GM19438 (cell line): ENCODE results near the gene BLNK.
"Not testable (repeated sequence)": the region's sequence is repeated elsewhere in the genome, so short reads cannot be mapped to it uniquely, and the experiment has no call there.

Experiments
- ATAC-seq: cut with Tn5 transposase; IDR thresholded peaks from one replicate; pipeline ENCODE4 v1.9.1; 2021; ENCODE audit warnings: low read depth; ENCODE audit not compliant: unreplicated experiment

Gene BLNK

GRCh38 chr10:96230527-96230926 lies 40.8 kb downstream of the BLNK start:
- ATAC-seq, result no peak

GRCh38 chr10:96229568-96230030 lies 41.8 kb downstream of the BLNK start:
- no peak for ATAC-seq

- ATAC-seq, result no peak
Observed at GRCh38 chr10:96228408-96228994, 42.9 kb downstream of the BLNK start.

- no peak for ATAC-seq
Observed at GRCh38 chr10:96227206-96227605, 44.2 kb downstream of the BLNK start.

- ATAC-seq, result no peak
Observed at GRCh38 chr10:96225119-96225518, 46.2 kb downstream of the BLNK start.

- ATAC-seq, result no peak
Observed at GRCh38 chr10:96222908-96223307, 48.5 kb downstream of the BLNK start.

DNA sequence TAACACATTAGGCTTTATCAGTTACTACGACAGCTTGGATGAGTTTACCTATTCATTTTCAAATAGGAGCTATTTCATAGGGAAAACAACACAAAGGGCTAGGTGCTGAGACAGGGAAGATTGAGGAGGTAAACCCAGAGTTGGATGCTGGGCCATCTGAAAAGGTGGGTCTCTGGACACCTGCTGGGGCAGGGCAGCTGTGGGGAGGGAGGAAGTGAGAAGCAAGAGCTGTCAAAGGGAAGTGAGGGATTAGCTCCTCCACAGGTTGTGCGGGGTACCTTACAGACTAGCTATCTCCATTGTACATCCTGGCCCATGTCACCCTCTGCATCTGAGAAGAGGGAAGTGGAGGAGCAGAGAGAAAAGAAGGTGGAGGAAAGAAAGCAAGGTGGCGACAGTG lies 48.9 kb downstream of the BLNK start:
- ATAC-seq, result no peak

DNA sequence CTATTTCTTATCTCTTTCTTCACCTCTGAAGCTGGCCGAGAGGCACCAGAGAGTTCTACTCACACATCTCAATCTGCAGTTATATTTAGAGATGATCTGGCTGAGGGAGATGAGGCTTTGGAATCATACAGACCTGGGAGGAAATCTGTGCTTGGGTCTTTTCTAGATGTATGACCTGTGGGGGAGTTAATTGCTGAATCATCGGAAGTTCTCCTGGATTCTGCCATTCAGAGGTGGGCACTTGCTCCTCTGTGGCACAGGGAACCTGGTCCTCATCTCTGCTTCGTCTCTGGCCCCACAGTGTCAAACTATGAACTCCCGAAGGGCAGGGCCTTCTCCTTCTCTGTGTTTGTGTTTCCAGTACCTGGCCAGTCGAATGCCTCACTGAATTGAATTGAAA lies 52.5 kb downstream of the BLNK start:
- ATAC-seq, result no peak

GRCh38 chr10:96217711-96218110 lies 53.7 kb downstream of the BLNK start:
- ATAC-seq, result no peak

DNA sequence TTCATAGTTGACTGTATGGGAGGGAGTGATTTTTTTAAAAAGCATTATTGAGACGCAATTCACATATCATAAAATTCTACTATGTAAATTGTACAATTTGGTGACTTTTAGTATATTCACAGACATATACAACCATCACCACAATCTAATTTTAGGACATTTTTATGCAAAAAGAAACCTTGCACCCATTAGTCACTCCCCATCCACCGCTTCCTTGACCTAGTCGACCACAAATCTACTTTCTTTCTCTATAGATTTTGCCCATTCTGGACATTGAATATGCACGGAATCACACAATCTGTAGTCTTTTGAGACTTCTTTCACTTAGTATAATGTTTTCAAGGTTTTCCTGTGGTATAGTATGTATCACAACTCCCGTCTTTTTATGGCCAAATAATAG lies 54.6 kb downstream of the BLNK start:
- no peak for ATAC-seq

DNA sequence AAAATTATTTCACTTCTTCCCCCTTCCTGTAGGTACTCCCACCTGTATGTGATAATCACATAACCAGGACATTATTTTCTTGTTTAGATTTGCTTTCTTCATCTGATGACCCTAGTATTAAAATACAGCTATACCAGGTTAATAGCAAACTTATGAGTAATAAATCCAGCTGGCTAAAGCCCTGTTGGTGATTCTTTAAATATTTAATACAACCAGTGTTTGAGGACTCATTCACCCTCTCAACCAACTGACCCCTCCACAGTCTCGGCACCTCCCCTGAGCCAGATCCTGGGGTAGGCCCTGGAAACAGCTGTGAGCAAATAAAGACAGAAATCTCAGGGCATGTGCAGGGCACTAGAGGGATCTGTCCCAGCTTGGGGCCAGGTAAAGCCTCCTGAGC lies 58.5 kb downstream of the BLNK start:
- ATAC-seq, result no peak

- ATAC-seq, result no peak
Observed at GRCh38 chr10:96211764-96212163, 59.6 kb downstream of the BLNK start.

- ATAC-seq, result no peak
Observed at GRCh38 chr10:96208946-96209345, 62.4 kb downstream of the BLNK start.

GRCh38 chr10:96208271-96208670 lies 63.1 kb downstream of the BLNK start:
- peak; percentile 63 for ATAC-seq

- no peak for ATAC-seq
Observed at GRCh38 chr10:96205580-96205979, 65.8 kb downstream of the BLNK start.

DNA sequence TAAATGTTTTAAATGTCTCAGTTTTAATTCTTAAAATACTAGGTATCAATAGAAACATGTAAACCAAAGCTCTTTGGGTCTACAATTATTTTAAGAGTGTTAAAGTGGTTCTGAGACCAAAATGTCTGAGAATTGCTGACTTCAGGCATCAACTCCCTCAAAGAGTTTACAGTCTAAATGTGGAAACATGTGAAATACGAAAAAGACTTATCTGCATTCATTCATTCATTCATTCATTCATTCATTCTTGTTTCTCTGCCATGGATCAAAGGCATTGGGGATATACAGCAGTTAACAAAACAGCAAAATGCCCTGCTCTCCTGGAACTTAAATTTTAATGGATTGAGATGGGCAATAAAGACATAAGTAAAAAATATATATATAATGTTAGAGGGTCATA lies 69.8 kb downstream of the BLNK start:
- ATAC-seq, result no peak

GRCh38 chr10:96189505-96189904 lies 81.9 kb downstream of the BLNK start:
- ATAC-seq, result not testable (repeated sequence)

GRCh38 chr10:96188916-96189315 lies 82.5 kb downstream of the BLNK start:
- ATAC-seq, result no peak

GRCh38 chr10:96188421-96188820 lies 82.9 kb downstream of the BLNK start:
- no peak for ATAC-seq

DNA sequence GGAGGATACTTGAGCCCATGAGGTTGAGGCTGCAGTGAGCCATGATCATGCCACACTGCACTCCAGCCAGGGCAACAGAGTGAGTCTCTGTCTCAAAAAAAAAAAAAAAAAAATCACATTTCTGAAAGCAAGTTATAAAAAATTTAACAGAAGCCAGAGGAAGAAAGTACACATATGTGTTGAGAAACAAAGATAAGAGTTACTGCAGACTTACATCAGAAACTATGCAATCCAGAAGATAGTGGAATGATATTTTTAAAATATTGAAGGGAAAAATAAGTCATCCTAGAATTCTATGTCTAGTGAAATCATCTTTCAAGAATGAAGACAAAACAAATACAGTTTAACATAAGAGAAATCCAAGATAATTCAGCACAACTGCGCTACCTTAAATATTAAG lies 94.4 kb downstream of the BLNK start:
- ATAC-seq, result no peak

DNA sequence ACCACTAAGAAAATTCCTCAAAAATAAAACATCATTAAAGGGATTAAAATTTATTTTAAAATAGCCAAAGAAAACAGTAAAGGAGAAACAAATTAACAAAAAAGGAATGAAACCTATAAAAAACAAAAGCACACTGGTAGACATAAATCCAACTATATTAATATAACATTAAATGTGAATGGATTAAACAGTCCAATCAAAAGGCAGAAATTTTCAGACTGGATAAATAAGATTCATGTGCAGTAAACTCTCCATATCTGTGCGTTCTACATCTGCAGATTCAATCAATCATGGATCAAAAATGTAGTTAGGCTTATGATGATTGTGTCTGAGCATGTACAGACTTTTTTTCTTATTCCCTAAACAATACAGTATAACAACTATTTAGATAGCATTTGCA lies 98.7 kb downstream of the BLNK start:
- no peak for ATAC-seq

DNA sequence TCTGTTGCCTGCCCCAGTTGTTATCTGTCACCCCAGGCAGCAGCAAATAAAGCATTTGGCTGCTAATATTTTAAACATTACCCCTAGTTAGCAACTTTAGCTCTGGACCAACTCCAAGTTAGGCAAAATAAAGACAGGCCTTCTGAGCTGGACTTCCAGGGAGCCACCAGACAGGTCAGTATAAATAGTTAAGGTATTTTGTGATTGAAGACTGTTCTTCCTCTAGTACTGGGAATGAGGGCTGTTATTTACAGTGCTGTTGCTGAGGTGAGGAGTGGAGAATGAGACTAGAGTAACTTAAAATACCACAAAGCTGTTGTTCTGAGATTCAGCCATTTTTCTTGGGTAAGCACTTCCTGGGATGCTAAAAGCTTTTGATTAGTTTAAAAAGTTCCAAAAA lies 101.1 kb downstream of the BLNK start:
- ATAC-seq, result no peak

DNA sequence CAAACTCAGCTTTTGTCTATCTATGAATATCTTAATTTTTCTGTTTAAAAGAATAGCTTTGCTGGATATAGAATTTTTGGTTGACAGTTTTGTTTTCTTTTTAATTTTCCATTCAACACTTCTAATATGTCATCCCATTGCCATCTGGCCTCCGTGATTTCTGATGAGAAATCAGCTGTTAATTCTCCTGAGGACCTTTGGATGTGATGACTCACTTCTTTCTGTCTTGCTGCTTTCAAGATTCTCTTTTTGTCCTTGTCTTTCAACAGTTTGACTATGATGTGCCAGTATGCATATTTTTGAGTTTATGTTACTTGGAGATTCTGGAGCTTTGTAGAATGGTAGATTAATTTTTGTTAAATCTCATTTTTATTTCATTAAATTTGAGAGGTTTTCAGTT lies 102.8 kb downstream of the BLNK start:
- no peak for ATAC-seq
